Keratinocyte (primary cell): ENCODE measurements around the gene ANKRD17. TPM values are rescaled to one million over a fixed set of nuclear protein-coding genes. Genes with fewer than 3 reads are reported as not detected.

Experiments
- DNase-seq: peaks from one replicate; pipeline ENCODE4 v3.0.0-alpha.2; 2011; ENCODE audit warnings: low read depth, missing footprints, low spot score
- FAIRE-seq: peaks from 2 replicates; lab custom pipeline; 2011; peaks lifted over from hg19 to GRCh38; lab: Jason Lieb, UNC
- H2AFZ ChIP-seq: 2 replicates; pipeline ENCODE4 v1.6.0; 2012; ENCODE audit warnings: low read length, control low read depth, inconsistent platforms; ENCODE audit not compliant: control insufficient read depth
- H3K27ac ChIP-seq: 2 replicates; pipeline ENCODE4 v1.5.1; 2011; ENCODE audit warnings: low read length; ENCODE audit not compliant: control insufficient read depth, insufficient read depth
- H3K27me3 ChIP-seq: 3 replicates; pipeline ENCODE4 v1.6.0; 2011; ENCODE audit warnings: low read length; ENCODE audit not compliant: control insufficient read depth, insufficient read depth; ENCODE audit errors: extremely low read depth
- H3K36me3 ChIP-seq, 2 experiments: 2 replicates in 1 of 2; 3 replicates in 1 of 2; pipeline ENCODE4 v1.5.1; 2011; ENCODE audit warnings: low read length in 2 of 2, mild to moderate bottlenecking in 1 of 2; ENCODE audit not compliant: control insufficient read depth in 2 of 2, insufficient read depth in 2 of 2; ENCODE audit errors: extremely low read depth in 1 of 2
- H3K4me1 ChIP-seq: 3 replicates; pipeline ENCODE4 v1.5.1; 2011; ENCODE audit warnings: low read length; ENCODE audit not compliant: control insufficient read depth, insufficient read depth; ENCODE audit errors: extremely low read depth
- H3K4me2 ChIP-seq: 3 replicates; pipeline ENCODE4 v1.6.0; 2011; ENCODE audit warnings: low read depth, low read length; ENCODE audit not compliant: control insufficient read depth, insufficient read depth; ENCODE audit errors: extremely low read depth
- H3K4me3 ChIP-seq, 3 experiments: fragments of 200-600 bp in 1 of 3; sonication (generic) in 1 of 3; 2 replicates in 2 of 3; 3 replicates in 1 of 3; pipeline ENCODE4 v1.5.1; 2011 to 2016; ENCODE audit warnings: low read length in 3 of 3, mild to moderate bottlenecking in 3 of 3, control low read depth in 2 of 3, inconsistent platforms in 1 of 3, low read depth in 1 of 3, mixed read lengths in 1 of 3, mixed run types in 1 of 3, moderate library complexity in 1 of 3; ENCODE audit not compliant: control insufficient read depth in 2 of 3, insufficient read depth in 2 of 3; ENCODE audit errors: extremely low read depth in 1 of 3
- H3K79me2 ChIP-seq: 2 replicates; pipeline ENCODE4 v1.6.0; 2012; ENCODE audit warnings: low read length; ENCODE audit not compliant: control insufficient read depth, insufficient read depth
- H3K9ac ChIP-seq: 3 replicates; pipeline ENCODE4 v1.6.0; 2011; ENCODE audit warnings: low read length; ENCODE audit not compliant: control insufficient read depth, insufficient read depth; ENCODE audit errors: extremely low read depth
- H3K9me1 ChIP-seq: 3 replicates; pipeline ENCODE4 v1.6.0; 2011; ENCODE audit warnings: low read length; ENCODE audit not compliant: control insufficient read depth, insufficient read depth; ENCODE audit errors: extremely low read depth
- H3K9me3 ChIP-seq: 2 replicates; pipeline ENCODE4 v1.5.1; 2012; ENCODE audit warnings: low read depth, low read length; ENCODE audit not compliant: control insufficient read depth
- H4K20me1 ChIP-seq: 3 replicates; pipeline ENCODE4 v1.6.0; 2011; ENCODE audit warnings: low read length; ENCODE audit not compliant: control insufficient read depth, insufficient read depth; ENCODE audit errors: extremely low read depth
- EZH2 ChIP-seq: IDR thresholded peaks from one replicate; pipeline ENCODE4 v1.6.1; 2012; ENCODE audit warnings: inconsistent platforms, mild to moderate bottlenecking, low read length, moderate library complexity
- dilution Hi-C: fragments of 300-500 bp; cut with MboI; formaldehyde crosslinking; loops from one replicate; pipeline ENCODE4 v1.7.0; 2020; ENCODE audit warnings: low sequenced_read_pairs; ENCODE audit not compliant: extremely low pct_ligation_motif_present
- polyA plus RNA-seq, 5 experiments: library from polyadenylated mRNA; depleted of rRNA in 3 of 5; stranded (reverse) in 3 of 5; stranded (forward) in 1 of 5; unstranded in 1 of 5; fragments of >200 nt; gene quantifications; 1 replicate in 1 of 5; 2 replicates in 3 of 5; 3 replicates in 1 of 5; pipeline versions ENCODE4 v1.2.1 to v1.2.3, GENCODE V29; 2011 to 2012; ENCODE audit warnings: missing spikeins in 2 of 5, low read depth in 1 of 5, low replicate concordance in 1 of 5
- TF ChIP-seq, protein P1 (sequence below), 3 experiments: IDR thresholded peaks in 1 of 3; conservative IDR thresholded peaks in 1 of 3; optimal IDR thresholded peaks in 1 of 3; 2 replicates in 2 of 3; 3 replicates in 1 of 3; pipeline versions ENCODE3 to v1.5.1; 2011; ENCODE audit warnings: low read length in 3 of 3, mild to moderate bottlenecking in 3 of 3, moderate library complexity in 2 of 3, control low read depth in 1 of 3, inconsistent platforms in 1 of 3; ENCODE audit not compliant: insufficient read depth in 2 of 3; ENCODE audit errors: extremely low read depth in 1 of 3

The ANKRD17 gene
- polyA plus RNA-seq, 1 donor (not counting 4 experiments of a cell fraction or from before 2014, with no cell fraction given) = 51.5 TPM

DNA sequence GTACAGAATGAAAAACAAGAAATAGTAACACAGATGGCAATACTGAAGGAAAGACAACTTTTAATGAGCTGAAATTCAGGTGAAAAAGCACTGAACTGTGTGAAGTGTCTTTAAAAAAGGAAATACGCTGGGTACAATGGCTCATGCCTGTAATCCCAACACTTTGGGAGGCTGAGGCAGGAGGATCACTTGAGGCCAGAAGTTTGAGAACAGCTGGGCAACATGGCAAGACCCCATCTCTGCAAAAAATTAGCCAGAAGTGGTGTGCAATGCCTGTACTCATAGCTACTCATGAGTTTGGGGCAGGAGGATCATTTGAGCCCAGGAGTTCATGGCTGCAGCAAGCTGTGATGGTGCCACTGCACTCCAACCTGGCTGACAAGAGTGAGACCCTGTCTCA, 129.3 kb downstream of the ANKRD17 start:
- TF ChIP-seq EZH2 = no peak
- TF ChIP-seq, protein P1, sequence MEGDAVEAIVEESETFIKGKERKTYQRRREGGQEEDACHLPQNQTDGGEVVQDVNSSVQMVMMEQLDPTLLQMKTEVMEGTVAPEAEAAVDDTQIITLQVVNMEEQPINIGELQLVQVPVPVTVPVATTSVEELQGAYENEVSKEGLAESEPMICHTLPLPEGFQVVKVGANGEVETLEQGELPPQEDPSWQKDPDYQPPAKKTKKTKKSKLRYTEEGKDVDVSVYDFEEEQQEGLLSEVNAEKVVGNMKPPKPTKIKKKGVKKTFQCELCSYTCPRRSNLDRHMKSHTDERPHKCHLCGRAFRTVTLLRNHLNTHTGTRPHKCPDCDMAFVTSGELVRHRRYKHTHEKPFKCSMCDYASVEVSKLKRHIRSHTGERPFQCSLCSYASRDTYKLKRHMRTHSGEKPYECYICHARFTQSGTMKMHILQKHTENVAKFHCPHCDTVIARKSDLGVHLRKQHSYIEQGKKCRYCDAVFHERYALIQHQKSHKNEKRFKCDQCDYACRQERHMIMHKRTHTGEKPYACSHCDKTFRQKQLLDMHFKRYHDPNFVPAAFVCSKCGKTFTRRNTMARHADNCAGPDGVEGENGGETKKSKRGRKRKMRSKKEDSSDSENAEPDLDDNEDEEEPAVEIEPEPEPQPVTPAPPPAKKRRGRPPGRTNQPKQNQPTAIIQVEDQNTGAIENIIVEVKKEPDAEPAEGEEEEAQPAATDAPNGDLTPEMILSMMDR (optimal IDR thresholded peaks at IDR 0.05 in 1 of 3, IDR thresholded peaks at IDR 0.05 in 1 of 3, conservative IDR thresholded peaks at IDR 0.05 in 1 of 3; ENCODE audit: extremely low read depth in 1 of 3, insufficient read depth in 2 of 3, low read length in 3 of 3) = no peak

DNA sequence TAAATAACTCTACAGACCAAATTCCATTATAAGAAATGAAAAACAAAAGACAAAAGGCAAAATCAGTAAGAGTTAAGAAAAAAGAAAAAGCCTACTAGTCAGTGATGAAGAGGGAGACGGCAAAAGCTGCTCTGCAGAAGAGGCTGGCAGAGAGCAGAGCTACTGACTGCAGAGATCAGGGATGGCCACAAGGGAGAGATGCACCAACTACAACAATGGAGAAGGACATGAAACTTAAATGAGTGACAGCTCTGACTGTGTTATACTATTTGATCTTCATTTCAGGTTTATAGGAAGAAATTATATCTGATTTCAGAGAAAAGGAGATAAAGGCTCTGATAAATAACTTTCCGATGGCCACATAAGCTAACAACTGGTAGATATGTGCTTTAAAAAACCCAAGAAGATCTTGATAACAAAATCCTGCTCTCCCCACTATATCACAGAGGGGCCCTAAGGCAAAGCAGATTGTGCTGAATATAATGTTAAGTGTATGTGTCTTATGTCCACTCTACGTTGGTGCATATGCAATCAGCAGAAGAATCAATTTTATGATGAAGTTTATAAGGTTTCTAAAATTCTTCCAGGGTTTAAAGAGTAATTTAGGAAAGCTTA, 130.7 kb downstream of the ANKRD17 start:
- no peak for DNase-seq
- peak; percentile 44 for FAIRE-seq
- Histone ChIP-seq H3K4me3 (no peak overlapping the region), H3K27ac (no peak overlapping the region), H3K36me3 (peaks cover 10 to 11% of the 10 kb centered on the region in 2 experiments), H3K9me3 (no peaks in the 10 kb centered on the region), H3K4me1 (no peaks in the 10 kb centered on the region), H3K9me1 (no peaks in the 10 kb centered on the region), H3K4me2 (no peak overlapping the region), H4K20me1 (no peaks in the 10 kb centered on the region), H3K9ac (no peak overlapping the region), H3K27me3 (no peaks in the 10 kb centered on the region), H3K79me2 (peaks cover 3% of the 10 kb centered on the region), H2AFZ (no peak overlapping the region)
- no peak for TF ChIP-seq EZH2
- TF ChIP-seq, protein P1 (optimal IDR thresholded peaks at IDR 0.05 in 1 of 3, IDR thresholded peaks at IDR 0.05 in 1 of 3, conservative IDR thresholded peaks at IDR 0.05 in 1 of 3; ENCODE audit: extremely low read depth in 1 of 3, insufficient read depth in 2 of 3, low read length in 3 of 3) = peak; percentile 25 to 29 (median 29)
- dilution Hi-C loops = no loop called here

More for the DNA sequence above, 129.3 kb downstream of the ANKRD17 start:
- H3K36me3 ChIP-seq = peaks cover 7 to 8% of the 10 kb centered on the region in 2 experiments
- no peak overlapping the region for H3K4me2 ChIP-seq
- H3K9me3 ChIP-seq = no peaks in the 10 kb centered on the region
- peaks cover 3% of the 10 kb centered on the region for H3K79me2 ChIP-seq
- H3K4me3 ChIP-seq = no peak overlapping the region
- no peak for DNase-seq
- no peak overlapping the region for H2AFZ ChIP-seq
- H3K4me1 ChIP-seq = no peaks in the 10 kb centered on the region
- dilution Hi-C loops = no loop called here
- H3K27me3 ChIP-seq = no peaks in the 10 kb centered on the region
- no peaks in the 10 kb centered on the region for H3K9me1 ChIP-seq
- FAIRE-seq = no peak
- H3K27ac ChIP-seq = no peak overlapping the region
- H3K9ac ChIP-seq = no peak overlapping the region
- H4K20me1 ChIP-seq = no peaks in the 10 kb centered on the region
